ENCODE measurements around the gene NIM1K. TPM values are rescaled to one million over a fixed set of nuclear protein-coding genes. Genes with fewer than 3 reads are reported as not detected.
"Not testable (repeated sequence)": the region's sequence is repeated elsewhere in the genome, so short reads cannot be mapped to it uniquely, and the experiment has no call there.

Gene NIM1K
- total RNA-seq (2014; rRNA removed; shearing (Covaris generic)), result 0.04 TPM in 1 of 2 replicates, not detected in the other

GRCh38 chr5:43191740-43192557 is at the start of gene NIM1K:
Gene NIM1K (plus strand): TSS chr5:43192225. CDS start chr5:43245776, 53,551 bp downstream.
- peaks cover 4% of the 10 kb centered on the region; the same call in 1 of the 2 replicates for H3K27me3 ChIP-seq
- peak within 1 kb of the TSS; percentile 59 for H3K4me3 ChIP-seq
- H3K4me1 ChIP-seq, result peaks cover 8% of the 10 kb centered on the region
- H3K9me3 ChIP-seq (replicated peaks), result no peaks in the 10 kb centered on the region
- no peaks in the 10 kb centered on the region for H3K36me3 ChIP-seq
- no peak within 1 kb of the TSS for H3K27ac ChIP-seq
- peak; percentile 75 to 79 for DNase-seq

- no peak overlapping the region for H3K4me3 ChIP-seq
- no peaks in the 10 kb centered on the region for H3K9me3 ChIP-seq (replicated peaks)
- peaks cover 61% of the 10 kb centered on the region for H3K36me3 ChIP-seq
- DNase-seq, result no peak
- H3K4me1 ChIP-seq, result peaks cover 2% of the 10 kb centered on the region; the same call in 1 of the 2 replicates
- no peaks in the 10 kb centered on the region for H3K27me3 ChIP-seq
- H3K27ac ChIP-seq, result no peak overlapping the region
Observed at GRCh38 chr5:43145071-43145470, 47.0 kb upstream of the NIM1K start.

DNA sequence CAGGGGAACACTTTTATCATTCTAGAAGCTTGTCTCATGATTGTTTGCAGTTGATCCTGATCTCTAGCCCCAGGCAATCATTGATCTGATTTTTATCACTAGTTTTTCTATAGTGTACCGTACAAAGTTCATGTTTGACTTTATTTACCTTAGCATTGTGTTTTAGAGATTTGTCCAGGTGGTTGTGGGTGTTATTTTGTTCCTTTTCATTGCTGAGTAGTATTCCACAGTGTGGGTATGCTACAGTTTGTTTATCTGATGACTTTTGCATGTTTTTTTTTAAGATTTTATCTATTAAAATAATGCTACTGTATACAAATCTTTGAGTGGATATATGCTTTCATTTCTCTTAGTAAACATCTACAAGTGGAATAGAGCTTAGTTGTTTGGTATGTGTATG is 45.1 kb upstream of the NIM1K start:
- Histone ChIP-seq H3K4me1 (peaks cover 10% of the 10 kb centered on the region), H3K27ac (no peak overlapping the region), H3K4me3 (no peak overlapping the region), H3K9me3 (replicated peaks) (no peaks in the 10 kb centered on the region), H3K36me3 (peaks cover 45% of the 10 kb centered on the region), H3K27me3 (no peaks in the 10 kb centered on the region)
- no peak for DNase-seq

DNA sequence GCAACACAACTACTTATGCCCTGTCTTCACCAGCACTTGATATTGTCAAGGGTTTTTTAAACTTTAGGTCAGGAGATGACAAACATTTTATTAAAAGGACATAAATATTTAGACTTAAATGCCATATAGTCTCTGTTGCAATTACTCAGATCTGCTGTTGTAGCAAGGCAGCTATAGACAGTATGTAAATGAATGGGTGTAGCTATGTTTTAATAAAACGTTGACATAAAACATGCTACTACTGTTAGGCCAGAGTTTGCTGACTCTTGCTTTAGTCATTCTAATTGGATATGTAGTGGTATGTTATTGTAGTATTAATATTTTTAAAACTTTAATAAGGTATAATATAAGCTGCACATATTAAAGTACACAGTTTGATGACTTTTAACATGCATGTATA is 43.6 kb upstream of the NIM1K start:
- no peak overlapping the region for H3K4me3 ChIP-seq
- H3K27me3 ChIP-seq, result no peaks in the 10 kb centered on the region
- no peak for DNase-seq
- H3K36me3 ChIP-seq, result peaks cover 45% of the 10 kb centered on the region
- H3K9me3 ChIP-seq (replicated peaks), result no peaks in the 10 kb centered on the region
- H3K4me1 ChIP-seq, result peaks cover 14% of the 10 kb centered on the region
- no peak overlapping the region for H3K27ac ChIP-seq

- Histone ChIP-seq H3K36me3 (peaks cover 43% of the 10 kb centered on the region), H3K27me3 (no peaks in the 10 kb centered on the region), H3K27ac (no peak overlapping the region), H3K9me3 (replicated peaks) (no peaks in the 10 kb centered on the region), H3K4me3 (no peak overlapping the region), H3K4me1 (peaks cover 23% of the 10 kb centered on the region)
- no peak for DNase-seq
Observed at GRCh38 chr5:43149231-43149630, 42.8 kb upstream of the NIM1K start.

GRCh38 chr5:43150075-43150474 is 42.0 kb upstream of the NIM1K start:
- no peaks in the 10 kb centered on the region for H3K27me3 ChIP-seq
- no peak for DNase-seq

DNA sequence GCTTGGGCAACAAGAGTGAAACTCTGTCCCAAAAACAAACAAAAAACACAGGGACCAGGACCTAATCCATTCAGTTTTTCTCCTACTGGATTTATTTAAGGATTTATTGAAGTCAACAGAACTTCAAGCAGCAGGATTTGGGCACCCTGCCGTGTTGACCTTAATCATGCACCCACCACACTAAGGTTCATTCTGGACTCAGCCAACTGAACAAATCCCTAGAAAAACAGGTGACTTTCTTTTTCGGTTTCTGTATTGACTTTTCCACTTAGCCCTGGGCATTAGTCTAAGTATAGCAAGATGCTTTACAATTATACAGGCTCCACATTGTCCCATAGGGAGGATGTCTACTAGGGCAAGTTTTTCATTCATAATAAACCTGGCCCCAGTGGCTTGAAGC is 41.3 kb upstream of the NIM1K start:
- Histone ChIP-seq H3K4me3 (no peak overlapping the region), H3K27ac (no peak overlapping the region), H3K4me1 (peaks cover 38% of the 10 kb centered on the region), H3K36me3 (peaks cover 35% of the 10 kb centered on the region), H3K27me3 (no peaks in the 10 kb centered on the region), H3K9me3 (replicated peaks) (no peaks in the 10 kb centered on the region)
- DNase-seq, result peak; percentile 56 to 74

More at GRCh38 chr5:43150075-43150474, 42.0 kb upstream of the NIM1K start:
- H3K4me1 ChIP-seq, result peaks cover 31% of the 10 kb centered on the region
- no peaks in the 10 kb centered on the region for H3K9me3 ChIP-seq (replicated peaks)
- H3K36me3 ChIP-seq, result peaks cover 35% of the 10 kb centered on the region
- no peak overlapping the region for H3K4me3 ChIP-seq
- H3K27ac ChIP-seq, result no peak overlapping the region

GRCh38 chr5:43152946-43153345 is 39.1 kb upstream of the NIM1K start:
- no peak for DNase-seq
- Histone ChIP-seq H3K4me3 (no peak overlapping the region), H3K4me1 (peaks cover 40% of the 10 kb centered on the region), H3K36me3 (peaks cover 27% of the 10 kb centered on the region), H3K9me3 (replicated peaks) (no peaks in the 10 kb centered on the region), H3K27ac (no peak overlapping the region), H3K27me3 (no peaks in the 10 kb centered on the region)

DNA sequence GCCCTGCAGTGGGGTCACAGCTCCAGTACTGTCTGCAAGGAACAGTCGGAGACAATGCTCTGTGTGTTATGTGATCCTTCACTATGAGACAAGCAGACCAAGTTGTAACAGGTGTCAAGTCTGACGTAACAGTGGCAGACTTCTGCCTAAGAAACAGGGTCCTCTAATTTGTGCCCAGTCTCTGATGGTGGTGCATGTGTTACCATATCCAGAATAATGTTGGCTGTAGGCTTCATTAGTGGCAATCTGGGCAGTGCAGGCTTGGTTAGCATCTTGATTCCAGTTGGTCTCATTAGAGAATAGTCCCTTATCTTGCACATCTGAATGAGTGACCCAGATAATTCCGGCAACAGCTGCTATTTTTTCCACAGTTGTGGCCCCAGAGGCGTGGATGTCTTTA is 37.6 kb upstream of the NIM1K start:
- H3K9me3 ChIP-seq (replicated peaks), result no peaks in the 10 kb centered on the region
- peak overlapping the region; percentile 61 for H3K27ac ChIP-seq

DNA sequence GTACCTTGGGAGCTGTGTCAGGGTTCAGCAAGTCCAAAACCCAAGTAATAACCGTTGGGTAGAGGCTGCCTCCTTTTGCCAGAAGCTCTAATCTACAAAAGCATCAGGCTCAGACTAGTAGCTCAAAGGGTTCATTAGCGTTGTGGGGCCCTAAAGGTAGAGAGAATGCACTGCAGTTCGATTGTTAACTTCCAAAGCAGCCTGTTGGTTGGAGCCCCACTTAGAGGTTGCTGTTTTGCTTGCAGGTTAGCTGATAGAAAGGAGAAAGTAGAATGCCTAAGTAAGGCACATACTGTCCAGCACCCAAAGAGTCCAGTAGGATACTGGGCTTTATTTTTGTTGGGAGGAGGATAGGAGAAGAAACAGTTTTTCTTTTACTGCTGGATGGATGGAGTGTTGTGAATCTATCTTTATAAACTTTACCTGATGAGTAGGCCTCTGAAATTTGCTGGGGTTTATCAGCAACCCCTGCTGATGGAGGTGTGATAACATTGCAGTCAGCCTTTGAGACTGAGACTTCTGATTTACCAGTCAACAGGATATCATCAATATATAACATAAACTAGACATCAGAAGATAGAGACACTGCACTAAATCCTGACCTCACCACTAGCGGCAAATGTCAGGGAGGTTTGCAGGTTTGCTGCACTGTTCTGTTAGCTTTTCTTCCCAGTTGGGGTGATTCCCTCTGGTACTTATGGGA is 36.5 kb upstream of the NIM1K start:
- H3K9me3 ChIP-seq (replicated peaks), result no peaks in the 10 kb centered on the region
- H3K4me1 ChIP-seq, result peaks cover 35% of the 10 kb centered on the region
- DNase-seq, result no peak
- peak overlapping the region; percentile 61 for H3K27ac ChIP-seq
- H3K27me3 ChIP-seq, result no peaks in the 10 kb centered on the region
- H3K4me3 ChIP-seq, result no peak overlapping the region
- peaks cover 21% of the 10 kb centered on the region; the same call in 1 of the 2 replicates for H3K36me3 ChIP-seq

More for the DNA sequence above, 37.6 kb upstream of the NIM1K start:
- H3K4me1 ChIP-seq, result peaks cover 40% of the 10 kb centered on the region
- peak; percentile 80 to 93 for DNase-seq
- H3K36me3 ChIP-seq, result peaks cover 24% of the 10 kb centered on the region; the same call in 1 of the 2 replicates
- no peaks in the 10 kb centered on the region for H3K27me3 ChIP-seq
- no peak overlapping the region for H3K4me3 ChIP-seq

DNA sequence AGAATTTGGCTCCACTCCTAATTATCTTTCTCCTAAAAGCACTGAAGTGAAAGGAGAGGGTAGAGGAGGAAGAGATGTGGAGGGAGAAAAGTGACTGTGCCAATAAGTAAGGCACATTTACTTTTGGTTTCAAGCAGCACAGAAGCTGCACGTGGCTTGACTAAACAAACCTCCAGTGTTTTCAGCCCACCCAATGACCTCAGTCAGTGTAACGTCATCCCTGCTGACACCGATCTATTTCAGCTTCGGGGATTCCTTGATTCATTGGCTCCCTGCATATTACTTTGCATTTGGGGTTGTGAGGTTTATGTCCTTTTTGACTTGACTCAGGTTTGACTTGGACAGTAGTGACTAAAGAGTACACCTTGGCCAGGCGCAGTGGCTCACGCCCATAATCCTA is 35.6 kb upstream of the NIM1K start:
- Histone ChIP-seq H3K27ac (no peak overlapping the region), H3K27me3 (no peaks in the 10 kb centered on the region), H3K4me1 (peaks cover 30% of the 10 kb centered on the region), H3K9me3 (replicated peaks) (no peaks in the 10 kb centered on the region), H3K36me3 (peaks cover 28% of the 10 kb centered on the region), H3K4me3 (no peak overlapping the region)
- no peak for DNase-seq

- Histone ChIP-seq H3K9me3 (replicated peaks) (no peaks in the 10 kb centered on the region), H3K4me3 (no peak overlapping the region), H3K27ac (no peak overlapping the region), H3K4me1 (peaks cover 30% of the 10 kb centered on the region), H3K27me3 (no peaks in the 10 kb centered on the region), H3K36me3 (peaks cover 35% of the 10 kb centered on the region)
- no peak for DNase-seq
Observed at GRCh38 chr5:43157068-43157467, 35.0 kb upstream of the NIM1K start.

DNA sequence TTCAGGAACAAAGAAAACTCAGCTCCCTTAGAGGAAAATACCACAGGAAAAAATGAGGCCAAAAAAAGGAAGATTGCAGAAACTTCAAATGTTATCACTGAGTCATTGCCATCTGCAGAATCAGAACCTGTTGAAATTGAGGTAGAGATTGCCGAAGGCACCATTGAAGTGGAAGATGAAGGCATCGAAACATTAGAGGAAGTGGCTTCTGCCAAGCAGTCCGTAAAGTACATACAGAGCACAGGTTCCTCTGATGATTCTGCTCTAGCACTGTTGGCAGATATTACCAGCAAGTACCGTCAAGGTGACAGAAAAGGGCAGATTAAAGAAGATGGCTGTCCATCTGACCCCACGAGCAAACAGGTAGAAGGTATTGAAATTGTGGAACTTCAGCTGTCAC is 30.8 kb upstream of the NIM1K start:
- H3K4me3 ChIP-seq, result no peak overlapping the region
- H3K36me3 ChIP-seq, result peaks cover 49% of the 10 kb centered on the region
- no peaks in the 10 kb centered on the region for H3K27me3 ChIP-seq
- H3K27ac ChIP-seq, result no peak overlapping the region
- H3K4me1 ChIP-seq, result no peaks in the 10 kb centered on the region
- no peak for DNase-seq
- H3K9me3 ChIP-seq (replicated peaks), result no peaks in the 10 kb centered on the region

GRCh38 chr5:43164801-43165200 is 27.2 kb upstream of the NIM1K start:
- not testable (repeated sequence) for H3K9me3 ChIP-seq (replicated peaks); H3K27ac ChIP-seq; H3K4me1 ChIP-seq; DNase-seq; H3K27me3 ChIP-seq; H3K4me3 ChIP-seq
- H3K36me3 ChIP-seq, result peaks cover 61% of the 10 kb centered on the region

DNA sequence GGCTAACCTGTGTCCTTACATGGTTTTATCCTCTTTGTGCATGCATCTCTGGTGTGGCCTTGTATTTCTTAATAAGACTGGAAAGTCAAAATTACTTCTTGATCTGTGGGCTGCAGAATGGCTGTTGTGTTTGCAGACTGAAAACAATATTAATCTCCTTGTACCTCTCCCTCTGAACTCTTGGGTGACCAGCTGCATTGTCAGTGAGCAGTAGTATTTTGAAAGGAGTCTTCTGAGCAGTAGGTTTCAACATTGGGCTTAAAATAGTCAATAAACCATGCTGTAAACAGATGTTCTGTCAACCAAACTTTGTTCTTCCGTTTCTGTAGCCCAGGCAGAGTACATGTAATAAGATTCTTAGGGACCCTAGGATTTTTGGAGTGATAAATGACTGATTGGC is 26.7 kb upstream of the NIM1K start:
- Histone ChIP-seq H3K4me3 (no peak overlapping the region), H3K9me3 (replicated peaks) (no peaks in the 10 kb centered on the region), H3K36me3 (peaks cover 66% of the 10 kb centered on the region), H3K27me3 (no peaks in the 10 kb centered on the region), H3K4me1 (no peaks in the 10 kb centered on the region), H3K27ac (no peak overlapping the region)
- no peak for DNase-seq
